NCI-H2107 treated with DMSO at 0.1 percent for 48 hours (cell line): ENCODE data around the gene ALG11.

Source experiments
- DNase-seq: peaks from one replicate; lab custom pipeline; 2025; ENCODE audit not compliant: unreplicated experiment; lab: John Stamatoyannopoulos, UW

ALG11 gene

GRCh38 chr13:51997641-51998330, 14.4 kb upstream of the ALG11 start:
- no peak for DNase-seq

GRCh38 chr13:51998723-51999509, 13.3 kb upstream of the ALG11 start:
- DNase-seq, result peak; percentile 33

GRCh38 chr13:51999510-51999911, 12.7 kb upstream of the ALG11 start:
- no peak for DNase-seq

GRCh38 chr13:51999921-52000320, 12.3 kb upstream of the ALG11 start:
- DNase-seq, result no peak

GRCh38 chr13:52001120-52001731, 11.0 kb upstream of the ALG11 start:
- peak; percentile 49 for DNase-seq

- DNase-seq, result no peak
These were observed 9.8 kb upstream of the ALG11 start for GRCh38 chr13:52002361-52002760.

- DNase-seq, result peak; percentile 15
These were observed 8.7 kb upstream of the ALG11 start for GRCh38 chr13:52003541-52003940.

GRCh38 chr13:52004511-52005170, 7.6 kb upstream of the ALG11 start:
- no peak for DNase-seq

- DNase-seq, result no peak
These were observed 6.2 kb upstream of the ALG11 start for GRCh38 chr13:52005841-52006522.

- no peak for DNase-seq
These were observed 5.5 kb upstream of the ALG11 start for GRCh38 chr13:52006523-52007245.

- no peak for DNase-seq
These were observed 2.3 kb upstream of the ALG11 start for GRCh38 chr13:52009946-52010345.

GRCh38 chr13:52010890-52011631, 1.1 kb upstream of the ALG11 start, which contains the start of gene ATP7B:
ATP7B (minus strand) TSS chr13:52011450; CDS start chr13:52011337, 113 bp downstream.
- no peak for DNase-seq

- no peak for DNase-seq
These were observed 276 bp downstream of the ALG11 start for GRCh38 chr13:52012512-52012836.

- DNase-seq, result no peak
These were observed 4.1 kb downstream of the ALG11 start for GRCh38 chr13:52016296-52016695.

- no peak for DNase-seq
These were observed 8.0 kb downstream of the ALG11 start for GRCh38 chr13:52020191-52020590.

GRCh38 chr13:52022356-52022755, 10.2 kb downstream of the ALG11 start:
- DNase-seq, result no peak

GRCh38 chr13:52024481-52024880, 12.3 kb downstream of the ALG11 start, which contains the start of gene UTP14C:
UTP14C (plus strand) TSS chr13:52024691; CDS start chr13:52028805, 4,114 bp downstream.
- no peak for DNase-seq

- no peak for DNase-seq
These were observed 13.5 kb downstream of the ALG11 start for GRCh38 chr13:52025475-52026245.

GRCh38 chr13:52026246-52026626, 14.0 kb downstream of the ALG11 start:
- no peak for DNase-seq
